OCI-LY7 (cell line): ENCODE data around the gene NFKBIA. TPM values are rescaled to one million over a fixed set of nuclear protein-coding genes. Genes with fewer than 3 reads are reported as not detected.

Experiments
- BruUV-seq: library from RNA; stranded (reverse); fragments of 400-500 nt; replicated peaks from 2 replicates; lab custom pipeline; 2021; lab: Mats Ljungman, UMichigan
- CTCF ChIA-PET: fragments of 300-600 bp; sonication (Branson Sonifier 250); formaldehyde crosslinking; loops from one replicate; lab custom pipeline; 2022; ENCODE audit warnings: antibody characterized with exemption; ENCODE audit not compliant: unreplicated experiment; lab: Charles Lee
- POLR2A ChIA-PET: fragments of 300-600 bp; sonication (Branson Sonifier 250); formaldehyde crosslinking; loops from one replicate; lab custom pipeline; 2022; ENCODE audit warnings: antibody characterized with exemption; lab: Charles Lee
- DNase-seq: peaks from one replicate; pipeline ENCODE4 v3.0.0-alpha.2; 2015; ENCODE audit warnings: low spot score
- H2AFZ ChIP-seq: fragments of 200-600 bp; sonication (generic), shearing (Covaris generic); 2 replicates; pipeline ENCODE4 v1.6.1; 2014; ENCODE audit warnings: mild to moderate bottlenecking, antibody characterized with exemption, low read length, moderate library complexity
- H3K27ac ChIP-seq: fragments of 200-600 bp; sonication (generic); 2 replicates; pipeline ENCODE4 v1.5.1; 2014; ENCODE audit warnings: mixed run types, low read depth, mild to moderate bottlenecking, moderate library complexity, low read length, inconsistent platforms; ENCODE audit not compliant: poor library complexity, severe bottlenecking
- H3K36me3 ChIP-seq: fragments of 200-600 bp; sonication (generic); 2 replicates; pipeline ENCODE4 v1.6.1; 2014; ENCODE audit warnings: mild to moderate bottlenecking, antibody characterized with exemption, low read length, moderate library complexity, mixed read lengths; ENCODE audit not compliant: insufficient read depth
- H3K4me1 ChIP-seq: fragments of 200-600 bp; sonication (generic); 2 replicates; pipeline ENCODE4 v1.5.1; 2014; ENCODE audit warnings: mild to moderate bottlenecking, low read length; ENCODE audit not compliant: insufficient read depth, poor library complexity, severe bottlenecking
- H3K4me2 ChIP-seq: fragments of 200-600 bp; sonication (generic); 2 replicates; pipeline ENCODE4 v1.6.1; 2014; ENCODE audit warnings: mild to moderate bottlenecking, low read length
- H3K4me3 ChIP-seq: fragments of 200-600 bp; sonication (generic); 2 replicates; pipeline ENCODE4 v1.5.1; 2014; ENCODE audit warnings: mild to moderate bottlenecking, low read depth, low read length; ENCODE audit not compliant: poor library complexity, severe bottlenecking
- H3K79me2 ChIP-seq: fragments of 200-600 bp; sonication (generic); 2 replicates; pipeline ENCODE4 v1.6.1; 2016; ENCODE audit warnings: low read depth, mild to moderate bottlenecking, low read length, moderate library complexity, mixed read lengths; ENCODE audit not compliant: insufficient read depth
- H3K9me2 ChIP-seq: fragments of 200-600 bp; sonication (generic); 2 replicates; pipeline ENCODE4 v1.6.1; 2016; ENCODE audit warnings: mild to moderate bottlenecking, low read length, mixed read lengths; ENCODE audit not compliant: insufficient read depth
- H3K9me3 ChIP-seq: fragments of 200-600 bp; sonication (generic); 2 replicates; pipeline ENCODE4 v1.6.1; 2014; ENCODE audit warnings: mild to moderate bottlenecking, mixed run types, low read length, mixed read lengths
- H4K20me1 ChIP-seq: fragments of 200-600 bp; sonication (generic); 2 replicates; pipeline ENCODE4 v1.6.1; 2014; ENCODE audit warnings: mild to moderate bottlenecking, antibody characterized with exemption, low read length, moderate library complexity, mixed read lengths; ENCODE audit not compliant: insufficient read depth
- EZH2phosphoT487 ChIP-seq: fragments of 200-600 bp; sonication (generic); IDR thresholded peaks from 2 replicates; pipeline ENCODE4 v1.6.1; 2018; ENCODE audit warnings: low read depth, borderline replicate concordance, mild to moderate bottlenecking, mixed run types, antibody characterized with exemption, low read length, moderate library complexity, mixed read lengths
- intact Hi-C: fragments of 100-400 bp; cut with micrococcal nuclease; formaldehyde crosslinking; loops from one replicate; pipeline ENCODE4 v1.10.0; 2022; ENCODE audit not compliant: unreplicated experiment
- total RNA-seq, 2 experiments: library from RNA; depleted of rRNA in 1 of 2; stranded (reverse); fragments of >200 nt in 1 of 2; shearing (Covaris generic) in 1 of 2; gene quantifications; 2 replicates each; pipeline ENCODE4 v1.2.3, GENCODE V29; 2014 to 2022
- TF ChIP-seq, protein P1 (sequence below): fragments of 200-600 bp; sonication (generic); conservative IDR thresholded peaks from 2 replicates; pipeline ENCODE4 v1.5.1; 2014; ENCODE audit warnings: mild to moderate bottlenecking, antibody characterized with exemption, low read length, moderate library complexity, mixed read lengths

Gene NFKBIA
- total RNA-seq, 2 experiments from 2014 or later: 43.6 to 100 TPM

DNA sequence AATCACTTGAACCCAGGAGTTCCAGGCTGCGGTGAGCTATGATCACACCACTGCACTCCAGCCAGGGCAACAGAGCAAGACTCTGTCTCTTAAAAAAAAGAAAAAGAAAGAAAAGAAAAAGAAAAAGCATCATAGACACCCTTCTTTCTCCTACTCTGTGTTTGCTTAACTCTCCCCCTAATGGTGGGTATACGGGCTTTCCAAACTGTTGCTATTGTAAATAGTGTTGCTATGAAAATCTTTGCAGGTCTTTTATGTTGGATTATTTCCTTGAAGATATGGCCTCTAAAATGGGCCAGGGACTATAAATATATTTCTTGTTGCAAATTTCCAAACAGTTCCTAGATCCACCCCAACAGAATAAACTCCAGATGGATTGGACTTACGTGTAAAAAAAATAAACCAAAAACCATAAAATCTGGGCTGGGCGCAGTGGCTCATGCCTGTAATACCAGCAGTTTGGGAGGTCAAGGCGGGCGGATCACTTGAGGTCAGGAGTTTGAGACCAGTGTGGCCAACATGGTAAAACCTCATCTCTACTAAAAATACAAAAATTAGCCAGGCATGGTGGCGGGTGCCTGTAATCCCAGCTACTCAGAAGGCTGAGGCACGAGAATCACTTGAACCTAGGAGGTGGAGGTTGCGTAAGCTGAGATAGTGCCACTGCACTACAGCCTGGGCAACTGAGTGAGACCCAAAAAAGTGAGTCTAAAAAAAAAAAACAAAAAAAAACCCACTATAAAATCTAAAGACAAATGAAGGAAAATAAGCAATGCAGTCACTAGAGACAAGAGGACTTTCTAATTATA, 25.9 kb downstream of the NFKBIA start:
- Histone ChIP-seq H3K79me2 (no peaks in the 10 kb centered on the region), H2AFZ (no peak overlapping the region), H3K9me3 (no peaks in the 10 kb centered on the region), H3K4me3 (no peak overlapping the region), H4K20me1 (no peaks in the 10 kb centered on the region), H3K9me2 (no peaks in the 10 kb centered on the region), H3K27ac (no peak overlapping the region), H3K4me2 (no peak overlapping the region), H3K36me3 (no peaks in the 10 kb centered on the region), H3K4me1 (no peaks in the 10 kb centered on the region)
- TF ChIP-seq EZH2phosphoT487: no peak
- TF ChIP-seq, protein P1, sequence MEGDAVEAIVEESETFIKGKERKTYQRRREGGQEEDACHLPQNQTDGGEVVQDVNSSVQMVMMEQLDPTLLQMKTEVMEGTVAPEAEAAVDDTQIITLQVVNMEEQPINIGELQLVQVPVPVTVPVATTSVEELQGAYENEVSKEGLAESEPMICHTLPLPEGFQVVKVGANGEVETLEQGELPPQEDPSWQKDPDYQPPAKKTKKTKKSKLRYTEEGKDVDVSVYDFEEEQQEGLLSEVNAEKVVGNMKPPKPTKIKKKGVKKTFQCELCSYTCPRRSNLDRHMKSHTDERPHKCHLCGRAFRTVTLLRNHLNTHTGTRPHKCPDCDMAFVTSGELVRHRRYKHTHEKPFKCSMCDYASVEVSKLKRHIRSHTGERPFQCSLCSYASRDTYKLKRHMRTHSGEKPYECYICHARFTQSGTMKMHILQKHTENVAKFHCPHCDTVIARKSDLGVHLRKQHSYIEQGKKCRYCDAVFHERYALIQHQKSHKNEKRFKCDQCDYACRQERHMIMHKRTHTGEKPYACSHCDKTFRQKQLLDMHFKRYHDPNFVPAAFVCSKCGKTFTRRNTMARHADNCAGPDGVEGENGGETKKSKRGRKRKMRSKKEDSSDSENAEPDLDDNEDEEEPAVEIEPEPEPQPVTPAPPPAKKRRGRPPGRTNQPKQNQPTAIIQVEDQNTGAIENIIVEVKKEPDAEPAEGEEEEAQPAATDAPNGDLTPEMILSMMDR: no peak
- intact Hi-C loops: no loop called here
- no peak for DNase-seq
- POLR2A ChIA-PET: interaction anchor here (0.7 kb wide), 5 partner anchors 24 to 389 kb away, joined by 3 to 4 read pairs (median 3); no protein-coding TSS in a partner anchor
- CTCF ChIA-PET: no interaction called here
- no TSS peak for BruUV-seq

DNA sequence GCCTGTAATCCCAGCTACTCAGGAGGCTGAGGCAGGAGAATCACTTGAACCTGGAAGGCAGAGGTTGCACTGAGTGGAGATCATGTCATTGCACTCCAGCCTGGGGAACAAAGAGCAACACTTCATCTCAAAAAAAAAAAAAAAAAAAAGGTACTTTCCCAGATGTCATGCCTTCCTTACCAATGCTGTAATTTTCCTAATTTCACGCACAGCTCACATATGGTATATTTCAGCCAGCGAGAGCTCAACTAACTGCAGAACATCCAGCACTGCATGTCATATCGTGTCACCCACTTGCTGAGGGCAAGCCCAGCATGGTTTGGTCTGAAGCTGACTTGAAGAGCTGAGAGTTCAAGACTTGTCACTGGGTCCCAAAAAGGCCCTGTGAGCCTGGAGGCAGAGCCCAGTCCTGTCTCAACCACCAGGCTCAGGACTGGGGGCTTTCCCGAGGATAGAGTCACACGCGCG, 29.0 kb downstream of the NFKBIA start:
- no peaks in the 10 kb centered on the region for H3K9me2 ChIP-seq

More for the DNA sequence above, 29.0 kb downstream of the NFKBIA start:
- Histone ChIP-seq H2AFZ (no peak overlapping the region), H3K79me2 (no peaks in the 10 kb centered on the region), H3K4me2 (no peak overlapping the region), H3K9me3 (0 out of 2 replicates have a peak, but pooled peaks cover 3% of the 10 kb centered on the region), H3K36me3 (no peaks in the 10 kb centered on the region), H4K20me1 (no peaks in the 10 kb centered on the region), H3K27ac (no peak overlapping the region), H3K4me3 (no peak overlapping the region), H3K4me1 (no peaks in the 10 kb centered on the region)
- DNase-seq: no peak
- no peak for TF ChIP-seq EZH2phosphoT487
- TF ChIP-seq, protein P1: no peak
- no TSS peak for BruUV-seq
- ChIA-PET POLR2A (interaction anchor here (0.6 to 1.7 kb wide), 9 partner anchors 8 to 163 kb away, joined by 3 to 10 read pairs (median 3); partner anchors contain the start of gene PSMA6), CTCF (interaction anchor here (0.6 to 1.1 kb wide), 3 partner anchors 9 to 208 kb away, joined by 3 to 5 read pairs (median 3); no protein-coding TSS in a partner anchor)
- intact Hi-C loops: no loop called here
